GM18517 (cell line): Measurements from ENCODE around the gene CLDN1.

ENCODE experiments used
- ATAC-seq: cut with Tn5 transposase; IDR thresholded peaks from one replicate; pipeline ENCODE4 v1.9.1; 2021; ENCODE audit warnings: mild to moderate bottlenecking, moderate library complexity; ENCODE audit not compliant: unreplicated experiment

Gene CLDN1

GRCh38 chr3:190321789-190322603, at the start of gene CLDN1:
Gene CLDN1 (minus strand): TSS chr3:190322446. CDS start chr3:190322206, 240 bp downstream.
- peak; percentile 66 for ATAC-seq

- no peak for ATAC-seq
Measured at GRCh38 chr3:190371152-190371551, 48.9 kb upstream of the CLDN1 start.

GRCh38 chr3:190370369-190370768, 48.1 kb upstream of the CLDN1 start:
- no peak for ATAC-seq

GRCh38 chr3:190369668-190370295, 47.5 kb upstream of the CLDN1 start:
- ATAC-seq, result no peak

- ATAC-seq, result no peak
Measured at GRCh38 chr3:190368881-190369280, 46.6 kb upstream of the CLDN1 start.

- no peak for ATAC-seq
Measured at GRCh38 chr3:190366133-190366532, 43.9 kb upstream of the CLDN1 start.

GRCh38 chr3:190362258-190362657, 40.0 kb upstream of the CLDN1 start:
- no peak for ATAC-seq

GRCh38 chr3:190361791-190362190, 39.5 kb upstream of the CLDN1 start:
- no peak for ATAC-seq

GRCh38 chr3:190360228-190360627, 38.0 kb upstream of the CLDN1 start:
- ATAC-seq, result no peak

- no peak for ATAC-seq
Measured at GRCh38 chr3:190359813-190360212, 37.6 kb upstream of the CLDN1 start.

GRCh38 chr3:190357468-190357867, 35.2 kb upstream of the CLDN1 start:
- ATAC-seq, result no peak

GRCh38 chr3:190356246-190356645, 34.0 kb upstream of the CLDN1 start:
- no peak for ATAC-seq

- ATAC-seq, result no peak
Measured at GRCh38 chr3:190352861-190353457, 30.7 kb upstream of the CLDN1 start.

- no peak for ATAC-seq
Measured at GRCh38 chr3:190346541-190346940, 24.3 kb upstream of the CLDN1 start.

- ATAC-seq, result no peak
Measured at GRCh38 chr3:190345878-190346277, 23.6 kb upstream of the CLDN1 start.

GRCh38 chr3:190345027-190345821, 23.0 kb upstream of the CLDN1 start:
- no peak for ATAC-seq

- ATAC-seq, result no peak
Measured at GRCh38 chr3:190340071-190340470, 17.8 kb upstream of the CLDN1 start.

GRCh38 chr3:190339130-190339529, 16.9 kb upstream of the CLDN1 start:
- ATAC-seq, result no peak

GRCh38 chr3:190338717-190339116, 16.5 kb upstream of the CLDN1 start:
- no peak for ATAC-seq

- no peak for ATAC-seq
Measured at GRCh38 chr3:190337301-190337700, 15.1 kb upstream of the CLDN1 start.

- ATAC-seq, result no peak
Measured at GRCh38 chr3:190336516-190337189, 14.4 kb upstream of the CLDN1 start.
